Measurements from ENCODE around the gene NCOA3.

The NCOA3 gene

DNA sequence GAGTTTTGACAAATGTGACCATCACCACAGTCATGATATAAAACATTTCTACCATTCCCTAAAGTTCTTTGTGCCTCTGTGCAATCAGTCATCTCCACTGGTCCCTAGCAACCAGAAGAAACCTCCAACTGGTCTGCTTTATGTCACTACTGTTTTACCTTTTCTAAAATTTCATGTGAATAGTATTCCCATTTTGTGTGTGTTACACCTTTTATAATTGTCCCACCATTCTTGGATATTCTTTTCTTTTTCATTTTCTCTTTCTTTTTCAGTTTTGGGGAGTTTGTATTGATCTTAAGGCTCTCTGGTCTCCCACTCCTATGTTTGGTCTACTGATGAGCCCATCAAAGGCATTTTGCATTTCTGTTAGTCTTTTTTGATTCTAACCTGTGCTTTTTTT, 95.4 kb downstream of the NCOA3 start:
- H3K27me3 ChIP-seq (ENCODE audit: insufficient read depth, low read length, poor library complexity, severe bottlenecking), result no peaks in the 10 kb centered on the region
- TF ChIP-seq CTCF (conservative IDR thresholded peaks at IDR 0.05; ENCODE audit: low read length) (no peak), EZH2phosphoT487 (IDR thresholded peaks at IDR 0.05; ENCODE audit: borderline replicate concordance) (no peak)
- H4K20me1 ChIP-seq (ENCODE audit: insufficient read depth, low read length, poor library complexity, severe bottlenecking), result no peaks in the 10 kb centered on the region
- no peaks in the 10 kb centered on the region for H3K36me3 ChIP-seq (ENCODE audit: insufficient read depth, low read length)
- H3K4me1 ChIP-seq (ENCODE audit: insufficient read depth, low read length, poor library complexity, severe bottlenecking), result peaks cover 4% of the 10 kb centered on the region
- H3K9me2 ChIP-seq (replicated peaks; ENCODE audit: low read depth, low read length), result no peaks in the 10 kb centered on the region
- no peak overlapping the region for H3K4me3 ChIP-seq (ENCODE audit: low read length, poor library complexity, severe bottlenecking)
- H3F3A ChIP-seq (ENCODE audit: low read depth), result no peaks in the 10 kb centered on the region
- no peak overlapping the region for H3K9ac ChIP-seq (ENCODE audit: low read depth, low read length, poor library complexity, severe bottlenecking)
- H3K9me3 ChIP-seq (ENCODE audit: insufficient read depth, low read depth, low read length), result no peaks in the 10 kb centered on the region
- H3K4me2 ChIP-seq (ENCODE audit: low read depth, low read length, poor library complexity, severe bottlenecking), result no peak overlapping the region
- no peak overlapping the region for H2AFZ ChIP-seq (ENCODE audit: low read length)
- no peaks in the 10 kb centered on the region for H3K79me2 ChIP-seq (ENCODE audit: insufficient read depth, low read length)

DNA sequence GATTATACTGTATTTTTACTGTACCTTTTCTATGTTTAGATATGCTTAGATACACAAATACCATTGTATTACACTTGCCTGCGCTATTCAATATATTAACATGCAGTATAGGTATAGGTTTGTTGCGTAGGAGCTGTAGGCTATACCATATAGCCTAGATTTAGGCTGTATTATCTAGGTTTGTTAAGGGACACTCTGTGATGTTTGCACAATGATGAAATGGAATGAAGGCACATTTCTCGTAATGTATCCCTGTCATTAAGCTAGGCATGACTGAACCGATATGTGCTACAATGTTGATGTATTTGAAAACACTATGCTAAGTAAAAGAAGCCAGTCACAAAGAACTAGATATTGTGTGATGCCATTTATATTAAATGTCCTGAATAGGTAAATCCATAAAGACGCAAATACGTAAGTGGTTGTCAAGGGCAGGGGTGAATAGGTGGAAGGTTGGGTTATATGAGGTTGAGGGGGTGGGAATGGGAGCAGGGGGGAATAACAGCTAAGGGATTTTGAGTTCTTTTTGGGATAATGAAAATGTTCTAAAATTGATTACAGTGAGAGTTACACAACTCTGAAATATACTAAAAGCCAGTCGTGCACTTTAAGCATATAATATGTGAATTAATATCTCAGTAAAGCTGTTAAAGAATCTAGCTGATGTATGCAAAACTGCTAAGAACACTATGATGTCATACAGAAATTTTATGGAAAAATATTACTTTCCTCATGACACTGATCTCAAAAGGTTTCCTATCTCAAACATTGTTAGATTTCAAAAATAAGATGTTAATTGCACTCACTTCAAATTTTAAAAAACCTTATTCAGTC, 97.4 kb downstream of the NCOA3 start:
- H3K9me3 ChIP-seq (ENCODE audit: insufficient read depth, low read depth, low read length), result no peaks in the 10 kb centered on the region
- H3K4me1 ChIP-seq (ENCODE audit: insufficient read depth, low read length, poor library complexity, severe bottlenecking), result peaks cover 16% of the 10 kb centered on the region
- H3K27me3 ChIP-seq (ENCODE audit: insufficient read depth, low read length, poor library complexity, severe bottlenecking), result no peaks in the 10 kb centered on the region
- no peaks in the 10 kb centered on the region for H3K9me2 ChIP-seq (replicated peaks; ENCODE audit: low read depth, low read length)
- peaks cover 8% of the 10 kb centered on the region; the same call in 1 of the 2 replicates for H3K79me2 ChIP-seq (ENCODE audit: insufficient read depth, low read length)
- TF ChIP-seq CTCF (conservative IDR thresholded peaks at IDR 0.05; ENCODE audit: low read length) (no peak), EZH2phosphoT487 (IDR thresholded peaks at IDR 0.05; ENCODE audit: borderline replicate concordance) (no peak)
- H4K20me1 ChIP-seq (ENCODE audit: insufficient read depth, low read length, poor library complexity, severe bottlenecking), result no peaks in the 10 kb centered on the region
- H3K4me3 ChIP-seq (ENCODE audit: low read length, poor library complexity, severe bottlenecking), result no peak overlapping the region
- H3F3A ChIP-seq (ENCODE audit: low read depth), result no peaks in the 10 kb centered on the region
- H3K36me3 ChIP-seq (ENCODE audit: insufficient read depth, low read length), result no peaks in the 10 kb centered on the region
- H3K9ac ChIP-seq (ENCODE audit: low read depth, low read length, poor library complexity, severe bottlenecking), result no peak overlapping the region
- H3K4me2 ChIP-seq (ENCODE audit: low read depth, low read length, poor library complexity, severe bottlenecking), result no peak overlapping the region
- no peak overlapping the region for H2AFZ ChIP-seq (ENCODE audit: low read length)

DNA sequence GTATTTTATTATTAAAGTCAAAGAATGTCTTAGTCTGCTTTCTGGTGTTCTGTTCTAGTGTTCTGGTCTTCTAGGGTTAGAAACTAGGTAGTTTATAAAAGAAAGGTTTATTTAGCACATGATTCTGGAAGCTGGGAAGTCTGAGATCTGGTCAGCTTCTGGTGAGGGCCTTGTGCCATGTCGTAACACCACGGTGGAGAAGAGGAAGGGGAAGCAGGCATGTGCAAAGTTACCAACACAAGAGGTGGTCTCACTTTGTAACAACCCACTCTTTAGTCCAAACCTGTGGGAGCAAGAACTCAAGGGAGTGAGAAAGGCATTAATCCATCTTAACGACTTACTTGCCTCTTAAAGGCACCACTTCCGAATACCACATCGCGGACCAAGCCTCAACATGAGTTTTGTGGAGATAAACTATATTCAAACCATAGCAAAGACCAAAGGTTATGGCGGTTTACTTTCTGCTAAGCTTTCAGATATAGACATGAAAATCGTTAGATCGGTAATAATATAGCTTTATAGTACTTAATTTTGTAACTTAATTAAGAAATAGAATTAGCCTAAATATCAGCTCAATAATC, 99.4 kb downstream of the NCOA3 start:
- H3K4me1 ChIP-seq (ENCODE audit: insufficient read depth, low read length, poor library complexity, severe bottlenecking), result peaks cover 22% of the 10 kb centered on the region
- H3K4me2 ChIP-seq (ENCODE audit: low read depth, low read length, poor library complexity, severe bottlenecking), result no peak overlapping the region
- H2AFZ ChIP-seq (ENCODE audit: low read length), result no peak overlapping the region
- no peak for TF ChIP-seq CTCF (conservative IDR thresholded peaks at IDR 0.05; ENCODE audit: low read length)
- TF ChIP-seq EZH2phosphoT487 (IDR thresholded peaks at IDR 0.05; ENCODE audit: borderline replicate concordance), result no peak
- no peaks in the 10 kb centered on the region for H3K9me3 ChIP-seq (ENCODE audit: insufficient read depth, low read depth, low read length)
- no peaks in the 10 kb centered on the region for H3K9me2 ChIP-seq (replicated peaks; ENCODE audit: low read depth, low read length)
- no peak overlapping the region for H3K9ac ChIP-seq (ENCODE audit: low read depth, low read length, poor library complexity, severe bottlenecking)
- peaks cover 9% of the 10 kb centered on the region; the same call in 1 of the 2 replicates for H3K79me2 ChIP-seq (ENCODE audit: insufficient read depth, low read length)
- H4K20me1 ChIP-seq (ENCODE audit: insufficient read depth, low read length, poor library complexity, severe bottlenecking), result no peaks in the 10 kb centered on the region
- H3K27me3 ChIP-seq (ENCODE audit: insufficient read depth, low read length, poor library complexity, severe bottlenecking), result no peaks in the 10 kb centered on the region
- H3F3A ChIP-seq (ENCODE audit: low read depth), result no peaks in the 10 kb centered on the region
- no peaks in the 10 kb centered on the region for H3K36me3 ChIP-seq (ENCODE audit: insufficient read depth, low read length)
- no peak overlapping the region for H3K4me3 ChIP-seq (ENCODE audit: low read length, poor library complexity, severe bottlenecking)
